Measurements from ENCODE around the gene IGF2BP2. TPM values are rescaled to one million over a fixed set of nuclear protein-coding genes. Genes with fewer than 3 reads are reported as not detected.

IGF2BP2 gene
- total and polyA plus RNA-seq, 2 of the 4 experiments (the other 2 are of a cell fraction): 23.4 to 88.2 TPM

DNA sequence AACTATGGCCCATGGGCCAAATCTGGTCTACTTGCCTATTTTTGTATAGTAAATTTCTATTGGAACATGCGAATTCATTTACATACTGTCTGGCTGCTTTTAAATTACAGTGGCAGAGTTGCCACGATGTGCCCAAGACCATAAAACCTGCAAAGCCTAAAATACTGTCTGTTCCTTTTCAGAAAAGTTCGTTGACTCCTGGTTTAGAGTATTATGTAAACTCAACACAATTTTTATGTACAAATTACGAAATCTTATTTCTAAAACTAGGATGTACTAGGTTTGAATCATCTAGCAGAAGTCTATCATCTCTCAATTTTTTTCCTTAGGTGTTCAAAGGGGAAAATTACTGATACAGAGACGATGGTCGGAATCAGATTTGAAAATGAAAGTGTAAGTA, 211.8 kb downstream of the IGF2BP2 start:
- Histone ChIP-seq H4K20me1 (ENCODE audit: insufficient read depth, low read length) (no peaks in the 10 kb centered on the region), H3K27ac (ENCODE audit: insufficient read depth, low read length) (no peak overlapping the region), H2AK5ac (ENCODE audit: low read depth, low read length) (no peak overlapping the region), H3K56ac (ENCODE audit: extremely low read depth, insufficient read depth, low read length) (no peak overlapping the region), H3K4me1 (ENCODE audit: control insufficient read depth, insufficient read depth, low read length) (no peaks in the 10 kb centered on the region), H2AFZ (replicated peaks; ENCODE audit: low read length, poor library complexity) (no peak overlapping the region), H4K91ac (ENCODE audit: insufficient read depth, low read depth, low read length) (no peak overlapping the region), H2BK20ac (ENCODE audit: low read depth, low read length) (no peak overlapping the region), H3K79me1 (ENCODE audit: low read depth in 1 of 2, low read length in 2 of 2) (peaks cover 0 to 2% of the 10 kb centered on the region in 2 experiments; a peak in 2 of 4 replicates), H4K5ac (ENCODE audit: low read depth, low read length) (no peak overlapping the region), H2BK15ac (ENCODE audit: low read depth, low read length) (no peak overlapping the region), H3K4me2 (ENCODE audit: low read depth, low read length) (no peak overlapping the region), H3K9ac (ENCODE audit: low read depth, low read length) (no peak overlapping the region), H2BK120ac (ENCODE audit: low read depth, low read length) (no peak overlapping the region), H3K4ac (ENCODE audit: low read depth, low read length) (no peak overlapping the region), H4K8ac (ENCODE audit: low read depth in 2 of 2, low read length in 2 of 2) (no peak overlapping the region), H3K14ac (replicated peaks; ENCODE audit: low read depth, low read length) (no peak overlapping the region), H3K23ac (ENCODE audit: low read depth, low read length) (no peak overlapping the region), H3K4me3 (ENCODE audit: insufficient read depth, low read depth, low read length) (no peak overlapping the region), H3K27me3 (ENCODE audit: control insufficient read depth, insufficient read depth, low read length) (no peaks in the 10 kb centered on the region), H3K36me3 (ENCODE audit: control insufficient read depth, insufficient read depth, low read length) (peaks cover 28% of the 10 kb centered on the region), H3K9me3 (ENCODE audit: control insufficient read depth, insufficient read depth, low read length) (no peaks in the 10 kb centered on the region), H2BK5ac (ENCODE audit: low read depth, low read length, poor library complexity, severe bottlenecking) (no peak overlapping the region), H3K9me1 (ENCODE audit: insufficient read depth, low read length) (no peaks in the 10 kb centered on the region), H2AK9ac (replicated peaks; ENCODE audit: low read depth, low read length, poor library complexity) (no peak overlapping the region), H3K18ac (ENCODE audit: low read depth, low read length) (no peak overlapping the region)
- ATAC-seq (ENCODE audit: low read depth): no peak
- TF ChIP-seq MXI1 (IDR thresholded peaks at IDR 0.05; ENCODE audit: borderline replicate concordance, low read depth, low read length) (no peak), POLR2A (IDR thresholded peaks at IDR 0.05; ENCODE audit: low read depth, low read length) (no peak), CEBPB (IDR thresholded peaks at IDR 0.05; ENCODE audit: low read depth, low read length) (0 out of 2 replicates have a peak, but pooled peaks have one; percentile 4)
- BruUV-seq (replicated peaks): no TSS peak
- no peak for DNase-seq
- intact Hi-C loops (cut with micrococcal nuclease) (no loop called here), in situ Hi-C loops (cut with MboI; ENCODE audit: low sequenced_read_pairs) (no loop called here), dilution Hi-C loops (cut with HindIII; ENCODE audit: low sequenced_read_pairs, unreplicated experiment) (no loop called here)
- ChIA-PET POLR2A (ENCODE audit: unreplicated experiment) (no interaction called here), CTCF (interaction anchor here (1.2 kb wide), 1 partner anchor 12 kb away, joined by 4 read pairs; no protein-coding TSS in a partner anchor)
- WGBS, 2 experiments (ENCODE audit: extremely low coverage in 2 of 2, insufficient read length in 1 of 2): no CpG with 5 or more reads among the region's 6 CpGs
